Dermis blood vessel endothelial cell (primary cell): Measurements from ENCODE around the gene FKRP. TPM values are rescaled to one million over a fixed set of nuclear protein-coding genes. Genes with fewer than 3 reads are reported as not detected.
"Not testable (repeated sequence)": the region's sequence is repeated elsewhere in the genome, so short reads cannot be mapped to it uniquely, and the experiment has no call there.

Experiments used
- DNase-seq: peaks from one replicate; pipeline ENCODE4 v3.0.0; 2010
- total RNA-seq: library from RNA; depleted of rRNA; stranded (reverse); fragments of >200 nt; gene quantifications from 2 replicates; pipeline ENCODE4 v1.2.3, GENCODE V29; 2014

FKRP gene
- total RNA-seq, 1 donor from 2014 or later = 16.7 TPM

GRCh38 chr19:46786236-46787039, 40.6 kb downstream of the FKRP start:
- peak; percentile 78 for DNase-seq

DNA sequence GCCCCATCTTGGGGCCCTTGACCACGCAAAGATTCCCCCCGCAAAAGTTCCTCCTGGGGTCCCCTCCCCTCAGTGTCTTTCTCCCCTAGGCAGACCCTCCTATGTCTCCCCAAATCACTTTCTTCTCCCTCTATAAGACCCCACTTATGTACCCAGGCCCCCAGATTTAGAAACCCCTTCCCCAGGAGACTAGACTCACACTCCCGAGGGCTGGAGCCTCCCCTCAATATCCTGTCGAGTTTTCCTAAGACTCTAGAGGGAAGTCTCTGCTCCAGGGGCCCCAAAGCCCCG, 41.1 kb downstream of the FKRP start:
- no peak for DNase-seq

DNA sequence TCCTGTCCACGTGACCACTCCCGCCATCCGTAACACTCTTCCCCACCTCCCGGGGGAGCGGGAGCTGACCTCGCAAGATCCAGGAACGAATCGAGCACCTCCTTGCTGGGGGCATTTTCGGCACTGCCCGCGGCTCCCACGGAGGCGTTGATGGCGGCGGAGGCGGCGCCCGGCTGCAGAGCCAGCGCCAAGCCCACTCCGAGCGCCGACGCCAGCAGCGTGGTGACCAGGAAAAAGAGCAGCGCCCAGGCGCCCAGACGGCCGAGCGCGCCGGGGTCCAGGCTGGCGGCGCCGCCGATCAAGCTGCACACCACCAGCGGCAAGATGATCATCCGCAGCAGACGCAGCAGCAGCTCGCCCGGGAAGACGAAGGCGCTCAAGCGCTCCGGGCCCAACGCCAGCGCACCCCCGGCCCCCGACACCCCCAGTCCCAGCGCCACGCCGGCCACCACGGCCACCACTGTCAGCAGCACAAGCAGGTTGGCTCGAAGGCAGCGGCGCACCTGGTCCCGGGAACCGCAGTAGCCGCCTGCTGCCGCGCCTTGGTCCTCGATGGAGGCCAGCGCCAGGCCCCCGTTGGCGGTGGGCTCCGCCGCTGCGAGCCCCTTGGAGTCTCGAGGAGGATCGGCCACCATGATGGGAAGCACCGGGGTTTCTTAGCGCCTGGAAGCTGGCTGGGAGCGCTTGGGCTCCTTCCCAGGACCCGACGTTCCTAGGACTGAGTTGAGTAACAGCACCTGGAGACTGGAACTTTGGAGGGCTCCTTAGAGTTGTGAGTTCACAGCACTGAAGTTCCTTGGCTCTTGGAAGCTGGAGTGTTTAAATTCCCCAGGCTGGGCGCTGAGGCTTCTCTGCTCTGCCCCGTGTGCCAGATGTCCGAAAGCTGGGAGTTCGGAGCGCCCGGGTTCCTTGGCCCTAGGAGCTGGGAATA, 41.7 kb downstream of the FKRP start:
- DNase-seq = peak; percentile 59

GRCh38 chr19:46788262-46788967, 42.6 kb downstream of the FKRP start, which contains the start of gene SLC1A5:
TSS of gene SLC1A5 (minus strand) at chr19:46788594. CDS start at chr19:46787965, 629 bp downstream.
- peak; percentile 96 for DNase-seq

GRCh38 chr19:46788968-46789338, 43.1 kb downstream of the FKRP start:
- DNase-seq = no peak

- no peak for DNase-seq
Measured at GRCh38 chr19:46789371-46789770, 43.5 kb downstream of the FKRP start.

GRCh38 chr19:46791944-46792343, 46.1 kb downstream of the FKRP start:
- no peak for DNase-seq

DNA sequence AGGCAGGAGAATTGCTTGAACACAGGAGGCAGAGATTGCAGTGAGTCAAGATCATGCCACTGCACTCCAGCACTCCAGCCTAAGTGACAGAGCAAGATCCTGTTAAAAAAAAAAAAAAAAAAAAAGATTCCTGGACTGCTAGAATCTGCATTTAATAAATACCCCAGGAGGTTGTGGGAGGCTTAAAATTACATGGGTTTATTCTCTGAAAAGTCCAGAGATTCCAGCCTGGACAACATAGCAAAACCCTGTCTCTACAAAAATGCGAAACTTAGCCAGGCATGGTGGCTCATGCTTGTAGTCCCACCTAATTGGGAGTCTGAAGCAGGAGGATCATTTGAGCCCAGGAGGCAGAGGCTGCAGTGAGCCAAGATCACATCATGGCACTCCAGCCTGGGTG, 52.0 kb downstream of the FKRP start:
- no peak for DNase-seq

- no peak for DNase-seq
Measured at GRCh38 chr19:46798713-46799112, 52.9 kb downstream of the FKRP start.

GRCh38 chr19:46802152-46802551, 56.3 kb downstream of the FKRP start:
- no peak for DNase-seq

GRCh38 chr19:46803555-46803954, 57.7 kb downstream of the FKRP start:
- DNase-seq = no peak

DNA sequence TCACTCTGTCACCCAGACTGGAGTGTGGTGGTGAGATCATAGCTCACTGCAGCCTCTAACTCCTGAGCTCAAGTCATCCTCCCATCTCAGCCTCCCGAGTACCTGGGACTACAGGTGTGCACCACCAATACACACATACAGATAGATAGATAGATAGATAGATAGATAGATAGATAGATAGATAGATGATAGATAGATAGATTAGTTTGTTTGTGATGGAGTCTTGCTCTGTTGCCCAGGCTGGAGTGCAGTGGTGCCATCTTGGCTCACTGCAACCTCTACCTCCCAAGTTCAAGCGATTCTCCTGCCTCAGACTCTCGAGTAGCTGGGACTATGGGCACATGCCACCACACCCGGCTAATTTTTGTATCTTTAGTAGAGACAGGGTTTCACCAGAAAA, 58.6 kb downstream of the FKRP start:
- DNase-seq = not testable (repeated sequence)

GRCh38 chr19:46806656-46807055, 60.8 kb downstream of the FKRP start:
- DNase-seq = no peak

Other genes with a start within 250 kb of the FKRP start
- gene CALM3, start 144.7 kb upstream of the FKRP start, total RNA-seq = 154 and 372 TPM in 2 replicates
- gene PTGIR, start 121.0 kb upstream of the FKRP start, total RNA-seq = not detected in 2 replicates
- not detected in 2 replicates for gene GNG8, start 109.9 kb upstream of the FKRP start, total RNA-seq
- 0.14 and 0.34 TPM in 2 replicates for gene DACT3, start 84.9 kb upstream of the FKRP start, total RNA-seq
- 84.2 and 135 TPM in 2 replicates for gene PRKD2, start 28.9 kb upstream of the FKRP start, total RNA-seq
- 90.9 and 135 TPM in 2 replicates for gene STRN4, start 393 bp downstream of the FKRP start, total RNA-seq
- 66.9 and 76.2 TPM in 2 replicates for gene SLC1A5, start 42.5 kb downstream of the FKRP start, total RNA-seq
- 118 and 218 TPM in 2 replicates for gene AP2S1, start 104.8 kb downstream of the FKRP start, total RNA-seq
- gene ARHGAP35, start 114.9 kb downstream of the FKRP start, total RNA-seq = 25.9 and 44.5 TPM in 2 replicates